Measurements from ENCODE around the gene GTF2IRD1. TPM values are rescaled to one million over a fixed set of nuclear protein-coding genes. Genes with fewer than 3 reads are reported as not detected.
"Not testable (repeated sequence)": the region's sequence is repeated elsewhere in the genome, so short reads cannot be mapped to it uniquely, and the experiment has no call there.

GTF2IRD1 gene
- total and polyA plus RNA-seq, 2 of the 4 experiments (the other 2 are of a cell fraction): 4.1 to 21.9 TPM

GRCh38 chr7:74430409-74430808 lies 23.3 kb upstream of the GTF2IRD1 start:
- intact Hi-C loops (cut with micrococcal nuclease); in situ Hi-C loops (cut with MboI; ENCODE audit: low sequenced_read_pairs): not testable (repeated sequence)
- peak overlapping the region; percentile 49 for H2AFZ ChIP-seq (replicated peaks; ENCODE audit: low read length, poor library complexity)

More at GRCh38 chr7:74430409-74430808, 23.3 kb upstream of the GTF2IRD1 start:
- H3K4ac ChIP-seq (ENCODE audit: low read depth, low read length): peak overlapping the region; percentile 27; the same call in 1 of the 2 replicates
- H3K79me1 ChIP-seq (ENCODE audit: low read depth in 1 of 2, low read length in 2 of 2); H2AK5ac ChIP-seq (ENCODE audit: low read depth, low read length); H4K8ac ChIP-seq (ENCODE audit: low read depth in 2 of 2, low read length in 2 of 2); H3K14ac ChIP-seq (replicated peaks; ENCODE audit: low read depth, low read length); H2AK9ac ChIP-seq (replicated peaks; ENCODE audit: low read depth, low read length, poor library complexity); H3K9me1 ChIP-seq (ENCODE audit: insufficient read depth, low read length); H4K91ac ChIP-seq (ENCODE audit: insufficient read depth, low read depth, low read length); H3K27me3 ChIP-seq (ENCODE audit: control insufficient read depth, insufficient read depth, low read length); H3K27ac ChIP-seq (ENCODE audit: insufficient read depth, low read length); H3K23ac ChIP-seq (ENCODE audit: low read depth, low read length); H2BK20ac ChIP-seq (ENCODE audit: low read depth, low read length); H3K4me3 ChIP-seq (ENCODE audit: insufficient read depth, low read depth, low read length); H3K4me1 ChIP-seq (ENCODE audit: control insufficient read depth, insufficient read depth, low read length); H2BK5ac ChIP-seq (ENCODE audit: low read depth, low read length, poor library complexity, severe bottlenecking); H3K9ac ChIP-seq (ENCODE audit: low read depth, low read length); H3K56ac ChIP-seq (ENCODE audit: extremely low read depth, insufficient read depth, low read length); dilution Hi-C loops (cut with HindIII; ENCODE audit: low sequenced_read_pairs, unreplicated experiment); H3K4me2 ChIP-seq (ENCODE audit: low read depth, low read length); H4K5ac ChIP-seq (ENCODE audit: low read depth, low read length); H2BK120ac ChIP-seq (ENCODE audit: low read depth, low read length); POLR2A ChIA-PET (ENCODE audit: unreplicated experiment); H3K9me3 ChIP-seq (ENCODE audit: control insufficient read depth, insufficient read depth, low read length); H3K36me3 ChIP-seq (ENCODE audit: control insufficient read depth, insufficient read depth, low read length); H3K18ac ChIP-seq (ENCODE audit: low read depth, low read length); ATAC-seq (ENCODE audit: low read depth); H2BK15ac ChIP-seq (ENCODE audit: low read depth, low read length); BruUV-seq (replicated peaks); H4K20me1 ChIP-seq (ENCODE audit: insufficient read depth, low read length); DNase-seq: not testable (repeated sequence)
- CTCF ChIA-PET: interaction anchor here (0.6 kb wide), 1 partner anchor 19 kb away, joined by 3 read pairs; no protein-coding TSS in a partner anchor
- no CpG with 5 or more reads among the region's 9 CpGs for WGBS, 2 experiments (ENCODE audit: extremely low coverage in 2 of 2, insufficient read length in 1 of 2)

All from IMR-90 (cell line).